Stimulated activated CD4-positive, alpha-beta T cell treated with anti-CD3 and anti-CD28 coated beads, TNF-alpha, amount 100 ng/mL, for 4 hours (primary cell): ENCODE data around the gene FAAP20.

Experiments used
- DNase-seq, 3 experiments: peaks; one replicate each; pipeline ENCODE4 v3.0.0-alpha.2; 2020; ENCODE audit warnings: low read depth in 3 of 3

FAAP20 gene

GRCh38 chr1:2178875-2179274, 15.7 kb downstream of the FAAP20 start:
- DNase-seq = no peak

GRCh38 chr1:2177946-2178538, 16.5 kb downstream of the FAAP20 start:
- no peak for DNase-seq

- no peak for DNase-seq
Observed at GRCh38 chr1:2177541-2177940, 17.0 kb downstream of the FAAP20 start.

- no peak for DNase-seq
Observed at GRCh38 chr1:2176615-2177014, 18.0 kb downstream of the FAAP20 start.

- DNase-seq = no peak
Observed at GRCh38 chr1:2175681-2176454, 18.7 kb downstream of the FAAP20 start.

- DNase-seq = no peak
Observed at GRCh38 chr1:2175055-2175414, 19.5 kb downstream of the FAAP20 start.

- DNase-seq = peak in 1 of 3 experiments; percentile 28
Observed at GRCh38 chr1:2174348-2175054, 20.1 kb downstream of the FAAP20 start.

GRCh38 chr1:2173546-2174347, 20.8 kb downstream of the FAAP20 start:
- no peak for DNase-seq

GRCh38 chr1:2172551-2173146, 21.9 kb downstream of the FAAP20 start:
- no peak for DNase-seq

GRCh38 chr1:2172012-2172411, 22.6 kb downstream of the FAAP20 start:
- no peak for DNase-seq

GRCh38 chr1:2170211-2170610, 24.4 kb downstream of the FAAP20 start:
- DNase-seq = no peak

- no peak for DNase-seq
Observed at GRCh38 chr1:2169200-2169836, 25.3 kb downstream of the FAAP20 start.

GRCh38 chr1:2168535-2168934, 26.0 kb downstream of the FAAP20 start:
- no peak for DNase-seq

GRCh38 chr1:2168090-2168489, 26.5 kb downstream of the FAAP20 start:
- DNase-seq = no peak

- no peak for DNase-seq
Observed at GRCh38 chr1:2166695-2167094, 27.9 kb downstream of the FAAP20 start.

- no peak for DNase-seq
Observed at GRCh38 chr1:2166254-2166653, 28.3 kb downstream of the FAAP20 start.

- DNase-seq = no peak
Observed at GRCh38 chr1:2165646-2166045, 28.9 kb downstream of the FAAP20 start.

- no peak for DNase-seq
Observed at GRCh38 chr1:2163205-2163604, 31.4 kb downstream of the FAAP20 start.

- DNase-seq = no peak
Observed at GRCh38 chr1:2160451-2161300, 33.9 kb downstream of the FAAP20 start.

- DNase-seq = no peak
Observed at GRCh38 chr1:2159124-2159523, 35.4 kb downstream of the FAAP20 start.
